Osteoblast (primary cell): ENCODE measurements around the gene ANKRD44. TPM values are rescaled to one million over a fixed set of nuclear protein-coding genes. Genes with fewer than 3 reads are reported as not detected.

Source experiments
- DNase-seq: peaks from one replicate; pipeline ENCODE4 v3.0.0; 2011; ENCODE audit warnings: low spot score, mixed read lengths; ENCODE audit not compliant: insufficient read length; ENCODE audit errors: missing footprints
- H2AFZ ChIP-seq: 2 replicates; pipeline ENCODE4 v1.6.0; 2011; ENCODE audit warnings: mild to moderate bottlenecking, low read length
- H3K27ac ChIP-seq: 2 replicates; pipeline ENCODE4 v1.5.1; 2011; ENCODE audit warnings: mild to moderate bottlenecking, low read depth, low read length, moderate library complexity
- H3K27me3 ChIP-seq: 2 replicates; pipeline ENCODE4 v1.6.0; 2012; ENCODE audit warnings: mild to moderate bottlenecking, control low read depth, inconsistent platforms, low read length, moderate library complexity; ENCODE audit not compliant: insufficient read depth
- H3K36me3 ChIP-seq: 2 replicates; pipeline ENCODE4 v1.5.1; 2011; ENCODE audit warnings: mild to moderate bottlenecking, low read length, control low read depth, moderate library complexity; ENCODE audit not compliant: insufficient read depth
- H3K4me1 ChIP-seq: 2 replicates; pipeline ENCODE4 v1.5.1; 2011; ENCODE audit warnings: mild to moderate bottlenecking, low read length, control low read depth, moderate library complexity; ENCODE audit not compliant: insufficient read depth
- H3K4me2 ChIP-seq: 2 replicates; pipeline ENCODE4 v1.6.0; 2011; ENCODE audit warnings: mild to moderate bottlenecking, low read length; ENCODE audit not compliant: insufficient read depth
- H3K4me3 ChIP-seq: fragments of 200-600 bp; sonication (generic); 3 replicates; pipeline ENCODE4 v1.5.1; 2012; ENCODE audit warnings: mild to moderate bottlenecking, low read length, inconsistent platforms; ENCODE audit not compliant: insufficient read depth
- H3K79me2 ChIP-seq: 2 replicates; pipeline ENCODE4 v1.6.0; 2012; ENCODE audit warnings: mild to moderate bottlenecking, low read length, control low read depth, inconsistent platforms; ENCODE audit not compliant: insufficient read depth
- H3K9me3 ChIP-seq: 2 replicates; pipeline ENCODE4 v1.5.1; 2011; ENCODE audit warnings: low read depth, low read length, control low read depth
- H4K20me1 ChIP-seq: 2 replicates; pipeline ENCODE4 v1.6.0; 2012; ENCODE audit warnings: mild to moderate bottlenecking, low read length, control low read depth; ENCODE audit not compliant: insufficient read depth
- total RNA-seq: library from RNA; depleted of rRNA; stranded (reverse); fragments of >200 nt; gene quantifications from 2 replicates; pipeline ENCODE4 v1.2.3, GENCODE V29; 2012
- TF ChIP-seq, protein P1 (sequence below): IDR thresholded peaks from 2 replicates; pipeline ENCODE4 v1.5.1; 2011; ENCODE audit warnings: mild to moderate bottlenecking, low read depth, low read length, moderate library complexity; ENCODE audit errors: extremely low read depth

Gene ANKRD44
- total RNA-seq, 1 donor = 44.5 TPM

DNA sequence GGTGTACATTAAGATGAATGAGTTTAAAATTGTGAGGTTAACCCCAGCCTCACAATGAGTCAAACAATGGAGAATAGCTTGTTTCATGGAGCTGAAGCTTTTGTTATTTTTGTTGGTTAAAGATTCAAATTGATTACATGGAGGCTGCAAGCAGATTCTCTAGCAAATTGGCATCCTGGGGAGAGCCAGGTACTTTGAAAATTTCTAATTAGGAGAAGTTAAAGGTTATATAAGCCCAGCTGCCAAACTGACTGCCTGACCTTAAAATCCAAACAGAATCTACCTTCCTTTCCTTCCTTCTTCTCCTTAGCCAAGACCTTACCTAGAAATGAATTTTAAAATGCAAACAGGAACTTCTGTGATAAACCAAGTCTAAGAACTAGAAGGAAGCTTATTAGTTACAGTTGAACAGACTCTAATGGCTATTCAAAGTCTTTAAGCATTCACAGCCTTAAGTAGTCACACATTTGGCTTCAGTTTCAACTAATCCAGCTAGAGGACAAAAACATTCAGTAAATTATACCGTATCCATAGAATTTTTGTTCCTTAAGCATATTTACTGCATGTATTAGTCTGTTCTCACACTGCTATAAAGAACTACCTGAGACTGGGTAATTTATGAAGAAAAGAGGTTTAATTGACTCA, 352.6 kb downstream of the ANKRD44 start:
- Histone ChIP-seq H3K4me1 (peaks cover 8% of the 10 kb centered on the region), H3K79me2 (no peaks in the 10 kb centered on the region), H3K27ac (no peak overlapping the region), H3K36me3 (no peaks in the 10 kb centered on the region), H4K20me1 (no peaks in the 10 kb centered on the region), H2AFZ (no peak overlapping the region), H3K9me3 (no peaks in the 10 kb centered on the region), H3K27me3 (no peaks in the 10 kb centered on the region), H3K4me2 (no peak overlapping the region), H3K4me3 (no peak overlapping the region)
- TF ChIP-seq, protein P1, sequence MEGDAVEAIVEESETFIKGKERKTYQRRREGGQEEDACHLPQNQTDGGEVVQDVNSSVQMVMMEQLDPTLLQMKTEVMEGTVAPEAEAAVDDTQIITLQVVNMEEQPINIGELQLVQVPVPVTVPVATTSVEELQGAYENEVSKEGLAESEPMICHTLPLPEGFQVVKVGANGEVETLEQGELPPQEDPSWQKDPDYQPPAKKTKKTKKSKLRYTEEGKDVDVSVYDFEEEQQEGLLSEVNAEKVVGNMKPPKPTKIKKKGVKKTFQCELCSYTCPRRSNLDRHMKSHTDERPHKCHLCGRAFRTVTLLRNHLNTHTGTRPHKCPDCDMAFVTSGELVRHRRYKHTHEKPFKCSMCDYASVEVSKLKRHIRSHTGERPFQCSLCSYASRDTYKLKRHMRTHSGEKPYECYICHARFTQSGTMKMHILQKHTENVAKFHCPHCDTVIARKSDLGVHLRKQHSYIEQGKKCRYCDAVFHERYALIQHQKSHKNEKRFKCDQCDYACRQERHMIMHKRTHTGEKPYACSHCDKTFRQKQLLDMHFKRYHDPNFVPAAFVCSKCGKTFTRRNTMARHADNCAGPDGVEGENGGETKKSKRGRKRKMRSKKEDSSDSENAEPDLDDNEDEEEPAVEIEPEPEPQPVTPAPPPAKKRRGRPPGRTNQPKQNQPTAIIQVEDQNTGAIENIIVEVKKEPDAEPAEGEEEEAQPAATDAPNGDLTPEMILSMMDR = no peak
- no peak for DNase-seq

DNA sequence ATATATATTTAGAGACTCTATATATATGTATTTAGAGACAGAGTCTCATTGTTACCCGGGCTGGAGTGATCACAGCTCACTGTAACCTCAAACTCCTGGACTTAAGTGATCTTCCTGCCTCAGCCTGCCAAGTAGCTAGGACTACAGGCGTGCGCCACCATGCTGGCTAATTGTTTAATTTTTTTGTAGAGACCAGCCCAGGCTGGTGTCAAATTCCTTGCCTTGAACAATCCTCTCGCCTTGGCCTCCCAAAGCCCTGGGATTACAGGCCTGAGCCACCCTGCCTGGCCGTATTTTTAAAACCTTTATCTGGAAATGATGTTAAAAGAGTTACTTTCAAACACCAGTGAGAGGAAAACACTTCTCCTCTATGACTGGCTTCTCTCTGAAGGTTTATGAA, 353.1 kb downstream of the ANKRD44 start:
- H3K4me2 ChIP-seq = no peak overlapping the region
- peaks cover 8% of the 10 kb centered on the region for H3K4me1 ChIP-seq
- no peaks in the 10 kb centered on the region for H3K9me3 ChIP-seq
- no peak for DNase-seq
- no peak overlapping the region for H3K27ac ChIP-seq
- no peaks in the 10 kb centered on the region for H4K20me1 ChIP-seq
- no peaks in the 10 kb centered on the region for H3K79me2 ChIP-seq
- TF ChIP-seq, protein P1 = no peak
- H2AFZ ChIP-seq = no peak overlapping the region
- H3K4me3 ChIP-seq = no peak overlapping the region
- H3K27me3 ChIP-seq = no peaks in the 10 kb centered on the region
- H3K36me3 ChIP-seq = no peaks in the 10 kb centered on the region

DNA sequence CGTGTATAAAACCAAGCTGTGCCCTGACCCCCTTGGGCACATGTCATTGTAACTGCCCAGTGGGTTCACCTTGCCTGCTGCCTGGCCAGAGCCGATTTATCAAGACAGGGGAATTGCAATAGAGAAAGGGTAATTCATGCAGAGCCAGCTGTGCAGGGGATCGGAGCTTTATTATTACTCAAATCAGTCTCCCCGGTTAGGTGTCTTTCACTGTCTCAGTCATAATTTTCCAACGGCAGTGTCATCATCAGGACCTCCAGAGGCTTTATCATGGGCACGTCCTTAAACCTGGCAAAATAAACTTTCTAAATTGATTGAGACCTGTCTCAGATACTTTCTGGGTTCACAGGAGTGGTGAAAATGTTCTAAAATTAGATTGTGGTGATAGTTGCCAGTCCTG, 354.5 kb downstream of the ANKRD44 start:
- Histone ChIP-seq H2AFZ (no peak overlapping the region), H3K4me3 (no peak overlapping the region), H3K4me1 (peaks cover 8% of the 10 kb centered on the region), H4K20me1 (no peaks in the 10 kb centered on the region), H3K27ac (no peak overlapping the region), H3K79me2 (no peaks in the 10 kb centered on the region), H3K27me3 (no peaks in the 10 kb centered on the region), H3K4me2 (no peak overlapping the region), H3K36me3 (no peaks in the 10 kb centered on the region), H3K9me3 (no peaks in the 10 kb centered on the region)
- TF ChIP-seq, protein P1 = no peak
- DNase-seq = no peak

DNA sequence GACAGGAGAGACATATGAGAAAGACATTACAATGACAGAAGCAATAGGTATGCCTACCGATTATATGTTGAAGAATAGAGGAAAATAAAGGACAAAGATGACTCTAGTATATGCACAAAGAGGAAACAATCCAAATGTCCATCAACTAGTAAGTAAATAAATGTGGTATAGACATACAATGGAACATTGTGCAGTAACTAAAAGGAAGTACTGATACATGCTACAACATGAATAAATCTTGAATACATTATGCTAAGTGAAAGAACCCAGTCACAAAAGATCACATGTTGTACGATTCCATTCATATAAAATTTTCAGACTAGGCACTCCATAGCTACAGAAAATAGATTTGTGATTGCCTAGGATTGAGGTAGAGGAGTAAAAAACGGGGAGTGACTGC, 355.5 kb downstream of the ANKRD44 start:
- no peak for DNase-seq
- H2AFZ ChIP-seq = no peak overlapping the region
- peaks cover 8% of the 10 kb centered on the region for H3K4me1 ChIP-seq
- H3K27me3 ChIP-seq = no peaks in the 10 kb centered on the region
- no peaks in the 10 kb centered on the region for H4K20me1 ChIP-seq
- no peaks in the 10 kb centered on the region for H3K79me2 ChIP-seq
- no peak overlapping the region for H3K4me3 ChIP-seq
- TF ChIP-seq, protein P1 = no peak
- no peaks in the 10 kb centered on the region for H3K36me3 ChIP-seq
- no peaks in the 10 kb centered on the region for H3K9me3 ChIP-seq
- H3K4me2 ChIP-seq = no peak overlapping the region
- H3K27ac ChIP-seq = no peak overlapping the region
